H1 (cell line): ENCODE results near the gene IL19. TPM values are rescaled to one million over a fixed set of nuclear protein-coding genes. Genes with fewer than 3 reads are reported as not detected.

ENCODE experiments used
- CTCF ChIA-PET: fragments of 300-600 bp; sonication (Branson Sonifier 250); formaldehyde crosslinking; loops from one replicate; lab custom pipeline; 2021; ENCODE audit not compliant: partially characterized antibody; lab: Charles Lee
- POLR2A ChIA-PET: fragments of 300-600 bp; sonication (Branson Sonifier 250); formaldehyde crosslinking; loops from one replicate; lab custom pipeline; 2021; ENCODE audit warnings: inconsistent platforms; ENCODE audit not compliant: partially characterized antibody; lab: Charles Lee
- DNase-seq, 2 experiments: peaks; one replicate each; pipeline versions ENCODE4 v3.0.0 to v3.0.0-alpha.2; 2010 to 2022; ENCODE audit warnings: low spot score in 2 of 2, low read depth in 1 of 2, mixed read lengths in 1 of 2
- FAIRE-seq: peaks from 2 replicates; lab custom pipeline; 2011; peaks lifted over from hg19 to GRCh38; lab: Jason Lieb, UNC
- H2AFZ ChIP-seq: 2 replicates; pipeline ENCODE4 v1.8.1; 2012; ENCODE audit warnings: low read length, inconsistent platforms
- H2AK5ac ChIP-seq: 2 replicates; pipeline ENCODE4 v1.6.1; 2013; ENCODE audit warnings: low read depth, low read length
- H2BK120ac ChIP-seq: replicated peaks from 2 replicates; pipeline ENCODE3; 2013; ENCODE audit warnings: low read depth, low read length, inconsistent platforms
- H2BK12ac ChIP-seq: 2 replicates; pipeline ENCODE4 v1.6.1; 2013; ENCODE audit warnings: low read depth, low read length
- H2BK15ac ChIP-seq: 2 replicates; pipeline ENCODE4 v1.6.1; 2013; ENCODE audit warnings: low read length
- H2BK20ac ChIP-seq: 2 replicates; pipeline ENCODE4 v1.6.1; 2013; ENCODE audit warnings: low read length
- H2BK5ac ChIP-seq: 2 replicates; pipeline ENCODE4 v1.6.1; 2013; ENCODE audit warnings: low read depth, low read length
- H3K14ac ChIP-seq: 2 replicates; pipeline ENCODE4 v1.6.1; 2013; ENCODE audit warnings: inconsistent platforms; ENCODE audit not compliant: insufficient read length
- H3K18ac ChIP-seq: 2 replicates; pipeline ENCODE4 v1.6.1; 2013; ENCODE audit warnings: low read length; ENCODE audit errors: extremely low read depth
- H3K23ac ChIP-seq: 2 replicates; pipeline ENCODE4 v1.6.1; 2013; ENCODE audit warnings: inconsistent platforms; ENCODE audit not compliant: insufficient read length
- H3K23me2 ChIP-seq: 2 replicates; pipeline ENCODE4 v1.6.1; 2013; ENCODE audit warnings: low read depth, low read length
- H3K27ac ChIP-seq: 2 replicates; pipeline ENCODE4 v1.6.1; 2011; ENCODE audit warnings: low read depth, low read length, inconsistent platforms
- H3K27me3 ChIP-seq, 4 experiments: replicated peaks in 1 of 4; 1 replicate in 1 of 4; 2 replicates in 3 of 4; pipeline versions ENCODE4 v1.6.1 to v1.8.1; 2011 to 2013; ENCODE audit warnings: low read length in 3 of 4, mild to moderate bottlenecking in 3 of 4, inconsistent platforms in 2 of 4, mixed read lengths in 2 of 4, moderate library complexity in 1 of 4; ENCODE audit not compliant: control insufficient read depth in 3 of 4, insufficient read depth in 3 of 4; ENCODE audit errors: extremely low read depth in 1 of 4
- H3K36me3 ChIP-seq, 4 experiments: 2 replicates each; pipeline versions ENCODE4 v1.6.1 to v1.8.1; 2011 to 2013; ENCODE audit warnings: mild to moderate bottlenecking in 4 of 4, low read length in 3 of 4, moderate library complexity in 2 of 4, control low read depth in 1 of 4, inconsistent platforms in 1 of 4; ENCODE audit not compliant: insufficient read depth in 4 of 4, control insufficient read depth in 2 of 4
- H3K4ac ChIP-seq: replicated peaks from 2 replicates; pipeline ENCODE3; 2013; ENCODE audit warnings: low read length, low read depth, mixed read lengths, inconsistent platforms; ENCODE audit not compliant: insufficient read length
- H3K4me1 ChIP-seq, 4 experiments: replicated peaks in 1 of 4; 1 replicate in 1 of 4; 2 replicates in 3 of 4; pipeline versions ENCODE4 v1.6.1 to v1.8.1; 2011 to 2013; ENCODE audit warnings: low read length in 3 of 4, inconsistent platforms in 2 of 4, mixed read lengths in 1 of 4; ENCODE audit not compliant: insufficient read depth in 4 of 4, control insufficient read depth in 3 of 4
- H3K4me2 ChIP-seq, 2 experiments: 2 replicates each; pipeline versions ENCODE4 v1.6.1 to v1.8.1; 2011 to 2013; ENCODE audit warnings: low read depth in 2 of 2, low read length in 2 of 2, control low read depth in 1 of 2, inconsistent platforms in 1 of 2, mild to moderate bottlenecking in 1 of 2; ENCODE audit not compliant: insufficient read depth in 1 of 2
- H3K4me3 ChIP-seq, 4 experiments: fragments of 200-600, 300-600 bp in 1 of 4; sonication (generic), shearing (Covaris generic), sonication (Bioruptor Twin) in 1 of 4; 2 replicates each; pipeline versions ENCODE4 v1.5.1 to v1.8.1; 2011 to 2016; ENCODE audit warnings: low read length in 4 of 4, low read depth in 3 of 4, control low read depth in 2 of 4, inconsistent platforms in 2 of 4, mild to moderate bottlenecking in 2 of 4, mixed read lengths in 1 of 4, moderate library complexity in 1 of 4; ENCODE audit not compliant: insufficient read depth in 2 of 4; ENCODE audit errors: extremely low read depth in 1 of 4
- H3K56ac ChIP-seq: replicated peaks from 2 replicates; pipeline ENCODE3; 2013; ENCODE audit warnings: low read depth, mild to moderate bottlenecking, mixed read lengths, low read length, inconsistent platforms; ENCODE audit not compliant: insufficient read length
- H3K79me1 ChIP-seq: 2 replicates; pipeline ENCODE4 v1.6.1; 2013; ENCODE audit warnings: low read depth, low read length, control low read depth
- H3K79me2 ChIP-seq, 2 experiments: 2 replicates each; pipeline versions ENCODE4 v1.6.1 to v1.8.1; 2012 to 2013; ENCODE audit warnings: low read length in 2 of 2, mild to moderate bottlenecking in 2 of 2, inconsistent platforms in 1 of 2; ENCODE audit not compliant: insufficient read depth in 2 of 2, control insufficient read depth in 1 of 2
- H3K9ac ChIP-seq, 4 experiments: replicated peaks in 1 of 4; 1 replicate in 1 of 4; 2 replicates in 3 of 4; pipeline versions ENCODE4 v1.6.1 to v1.8.1; 2011 to 2013; ENCODE audit warnings: low read depth in 3 of 4, low read length in 3 of 4, control low read depth in 2 of 4, mild to moderate bottlenecking in 2 of 4, moderate library complexity in 2 of 4, inconsistent platforms in 1 of 4; ENCODE audit errors: extremely low read depth in 1 of 4
- H3K9me3 ChIP-seq, 2 experiments: 2 replicates each; pipeline versions ENCODE4 v1.6.1 to v1.8.1; 2012 to 2013; ENCODE audit warnings: mild to moderate bottlenecking in 2 of 2, moderate library complexity in 2 of 2, control low read depth in 1 of 2, inconsistent platforms in 1 of 2, low read depth in 1 of 2, low read length in 1 of 2, mixed read lengths in 1 of 2; ENCODE audit not compliant: insufficient read depth in 2 of 2
- H4K20me1 ChIP-seq, 2 experiments: replicated peaks in 1 of 2; 2 replicates each; pipeline versions ENCODE3 to v1.8.1; 2011 to 2013; ENCODE audit warnings: inconsistent platforms in 2 of 2, low read length in 2 of 2, mild to moderate bottlenecking in 1 of 2; ENCODE audit not compliant: insufficient read depth in 2 of 2, control insufficient read depth in 1 of 2
- H4K5ac ChIP-seq: 2 replicates; pipeline ENCODE4 v1.6.1; 2013; ENCODE audit warnings: low read length, low read depth, mixed read lengths, inconsistent platforms; ENCODE audit not compliant: insufficient read length
- H4K8ac ChIP-seq: 2 replicates; pipeline ENCODE4 v1.8.0; 2013; ENCODE audit warnings: mild to moderate bottlenecking, moderate library complexity, low read length, inconsistent platforms; ENCODE audit not compliant: insufficient read depth; ENCODE audit errors: extremely low read depth
- H4K91ac ChIP-seq: replicated peaks from 2 replicates; pipeline ENCODE3; 2013; ENCODE audit warnings: low read length, mixed read lengths, inconsistent platforms; ENCODE audit not compliant: insufficient read length
- ASH2L ChIP-seq: fragments of 200-600, 300-600 bp; sonication (generic); IDR thresholded peaks from one replicate; pipeline ENCODE4 v1.7.1; 2017; ENCODE audit warnings: low read length
- BACH1 ChIP-seq: IDR thresholded peaks from 2 replicates; pipeline ENCODE4 v1.6.1; 2012; ENCODE audit warnings: low read length, improper control_type of control experiment
- EGR1 ChIP-seq: IDR thresholded peaks from 2 replicates; pipeline ENCODE4 v1.6.1; 2011; ENCODE audit warnings: low read depth, low read length, borderline replicate concordance
- GABPA ChIP-seq: IDR thresholded peaks from 2 replicates; pipeline ENCODE4 v1.6.1; 2011; ENCODE audit warnings: mild to moderate bottlenecking, low read length, moderate library complexity, borderline replicate concordance; ENCODE audit not compliant: insufficient read depth
- GTF2F1 ChIP-seq: IDR thresholded peaks from 2 replicates; pipeline ENCODE4 v1.6.1; 2012; ENCODE audit warnings: low read depth, low read length, improper control_type of control experiment, borderline replicate concordance
- JUND ChIP-seq: IDR thresholded peaks from 2 replicates; pipeline ENCODE4 v1.6.1; 2011; ENCODE audit warnings: mild to moderate bottlenecking, improper control_type of control experiment, low read length
- KDM4A ChIP-seq: IDR thresholded peaks from one replicate; pipeline ENCODE4 v1.7.1; 2012; ENCODE audit warnings: low read depth, mild to moderate bottlenecking, moderate library complexity, low read length, inconsistent platforms; ENCODE audit not compliant: severe bottlenecking
- KDM5A ChIP-seq: fragments of 200-600 bp; IDR thresholded peaks from 2 replicates; pipeline ENCODE4 v1.7.1; 2012; ENCODE audit warnings: mild to moderate bottlenecking, low read length, inconsistent platforms, mixed read lengths
- NRF1 ChIP-seq: IDR thresholded peaks from 2 replicates; pipeline ENCODE4 v1.6.1; 2011; ENCODE audit warnings: mild to moderate bottlenecking, low read depth, low read length, improper control_type of control experiment
- RAD21 ChIP-seq, 2 experiments: IDR thresholded peaks in 1 of 2; conservative IDR thresholded peaks in 1 of 2; 2 replicates each; pipeline ENCODE4 v1.6.1; 2011; ENCODE audit warnings: low read depth in 2 of 2, low read length in 2 of 2, improper control_type of control experiment in 1 of 2, inconsistent platforms in 1 of 2, mild to moderate bottlenecking in 1 of 2, moderate library complexity in 1 of 2
- SAP30 ChIP-seq: fragments of 300-600 bp; sonication (generic); IDR thresholded peaks from 2 replicates; pipeline ENCODE4 v1.7.1; 2012; ENCODE audit warnings: low read length, moderate library complexity, mild to moderate bottlenecking, inconsistent platforms; ENCODE audit not compliant: insufficient read depth, insufficient replicate concordance
- SIN3A ChIP-seq, 2 experiments: IDR thresholded peaks in 1 of 2; conservative IDR thresholded peaks in 1 of 2; 2 replicates each; pipeline ENCODE4 v1.6.1; 2011 to 2012; ENCODE audit warnings: low read length in 2 of 2, improper control_type of control experiment in 1 of 2, low read depth in 1 of 2, mild to moderate bottlenecking in 1 of 2
- YY1 ChIP-seq: IDR thresholded peaks from 2 replicates; pipeline ENCODE4 v1.6.1; 2011; ENCODE audit warnings: low read depth, mild to moderate bottlenecking, low read length
- ZNF274 ChIP-seq: IDR thresholded peaks from 2 replicates; pipeline ENCODE4 v1.7.0; 2012; ENCODE audit warnings: low read length, borderline replicate concordance; ENCODE audit errors: extremely low read depth
- WGBS, 2 experiments: shearing (Covaris generic) in 1 of 2; methylation state at CpG; one replicate each; pipeline versions ENCODE4 v1.1.6 to v1.1.7; 2013 to 2015; ENCODE audit warnings: low lambda C conversion rate in 2 of 2, mixed read lengths in 2 of 2, inconsistent platforms in 1 of 2, low coverage in 1 of 2, missing lambda C conversion rate in 1 of 2; ENCODE audit not compliant: insufficient replicate concordance in 2 of 2, insufficient coverage in 1 of 2, insufficient read length in 1 of 2; ENCODE audit errors: extremely low coverage in 1 of 2, missing lambda C conversion rate in 1 of 2; 5-methylcytosine and 5-hydroxymethylcytosine counted together
- polyA plus RNA-seq, 7 experiments: library from polyadenylated mRNA; depleted of rRNA in 3 of 7; stranded (reverse) in 5 of 7; unstranded in 2 of 7; fragments of >200 nt in 5 of 7; fragments of 200-250 nt in 2 of 7; gene quantifications; 1 replicate in 5 of 7; 2 replicates in 1 of 7; 4 replicates in 1 of 7; pipeline versions ENCODE4 v1.2.1 to v1.2.3, GENCODE V29; 2011 to 2013; ENCODE audit warnings: missing spikeins in 2 of 7, mixed read lengths in 2 of 7
- total RNA-seq: library from RNA; stranded (reverse); fragmentation: NEBNext Ultra II Directional; extraction: Animal tissue kit (Norgen Biotek cat#: 25700); gene quantifications from 2 replicates; pipeline ENCODE4 v1.2.1, GENCODE V29; 2021

Gene IL19
- total and polyA plus RNA-seq, 2 of the 8 experiments (the other 6 are each of a cell fraction or from before 2014, with no cell fraction given): not detected

DNA sequence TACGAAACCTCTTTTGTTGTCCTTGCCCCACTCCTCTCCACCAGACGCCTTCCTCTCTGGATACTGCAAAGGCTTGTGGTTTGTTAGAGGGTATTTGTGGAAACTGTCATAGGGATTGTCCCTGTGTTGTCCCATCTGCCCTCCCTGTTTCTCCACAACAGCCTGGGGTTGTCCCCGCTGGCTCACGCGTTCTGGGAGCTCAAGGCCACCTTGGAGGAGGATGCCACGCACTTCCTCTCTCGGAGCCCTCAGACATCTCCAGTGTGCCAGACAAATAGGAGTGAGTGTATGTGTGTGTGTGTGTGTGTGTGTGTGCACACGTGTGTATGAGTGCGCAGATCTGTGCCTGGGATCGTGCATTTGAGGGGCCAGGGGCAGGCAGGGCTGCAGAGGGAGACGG lies 37.6 kb upstream of the IL19 start:
- H3K18ac ChIP-seq: no peak overlapping the region
- H2BK5ac ChIP-seq: no peak overlapping the region
- 89% methylated on average over 11 of the region's 11 CpGs; no CpG with 5 or more reads in 1 of the 2 experiments for WGBS, 2 experiments
- H2BK15ac ChIP-seq: no peak overlapping the region
- H3K23me2 ChIP-seq: no peaks in the 10 kb centered on the region
- H3K27me3 ChIP-seq: no peaks in the 10 kb centered on the region
- no peaks in the 10 kb centered on the region for H3K4me1 ChIP-seq
- H4K8ac ChIP-seq: no peak overlapping the region
- H3K27ac ChIP-seq: no peak overlapping the region
- H2BK120ac ChIP-seq: no peak overlapping the region
- no peak overlapping the region for H3K4me3 ChIP-seq
- H3K14ac ChIP-seq: no peak overlapping the region
- no peak overlapping the region for H4K5ac ChIP-seq
- H3K56ac ChIP-seq: no peak overlapping the region
- H3K23ac ChIP-seq: no peak overlapping the region
- no peaks in the 10 kb centered on the region for H3K79me2 ChIP-seq
- no peak overlapping the region for H3K4ac ChIP-seq
- DNase-seq: no peak
- H2BK20ac ChIP-seq: no peak overlapping the region
- POLR2A ChIA-PET: interaction anchor here (1.2 kb wide), 1 partner anchor 33 kb away, joined by 3 read pairs; no protein-coding TSS in a partner anchor
- no peaks in the 10 kb centered on the region; the same call in 1 of the 2 replicates for H3K79me1 ChIP-seq
- no peak for FAIRE-seq
- no peak overlapping the region for H2AFZ ChIP-seq
- CTCF ChIA-PET: interaction anchor here (0.9 to 8.0 kb wide), 16 partner anchors 8 to 249 kb away, joined by 3 to 81 read pairs (median 8); no protein-coding TSS in a partner anchor
- H4K91ac ChIP-seq: no peak overlapping the region
- H3K9ac ChIP-seq: no peak overlapping the region
- H3K4me2 ChIP-seq: no peak overlapping the region
- H4K20me1 ChIP-seq: peaks cover 2 to 5% of the 10 kb centered on the region in 2 experiments
- H3K36me3 ChIP-seq: peaks cover 3 to 20% (median 4%) of the 10 kb centered on the region in 4 experiments; a peak in 4 of 8 replicates
- no peak overlapping the region for H2AK5ac ChIP-seq
- no peak overlapping the region for H2BK12ac ChIP-seq
- no peaks in the 10 kb centered on the region for H3K9me3 ChIP-seq
- no peak for TF ChIP-seq JUND
- TF ChIP-seq SAP30: no peak
- no peak for TF ChIP-seq KDM4A
- TF ChIP-seq YY1: no peak
- no peak for TF ChIP-seq ZNF274
- TF ChIP-seq EGR1: no peak
- no peak for TF ChIP-seq NRF1
- TF ChIP-seq BACH1: no peak
- TF ChIP-seq GABPA: no peak
- TF ChIP-seq KDM5A: no peak
- no peak for TF ChIP-seq ASH2L
- no peak for TF ChIP-seq SIN3A (conservative IDR thresholded peaks at IDR 0.05 in 1 of 2, IDR thresholded peaks at IDR 0.05 in 1 of 2; ENCODE audit: low read depth in 1 of 2, low read length in 2 of 2)
- TF ChIP-seq RAD21 (IDR thresholded peaks at IDR 0.05 in 1 of 2, conservative IDR thresholded peaks at IDR 0.05 in 1 of 2; ENCODE audit: low read depth in 2 of 2, low read length in 2 of 2): no peak
- TF ChIP-seq GTF2F1: no peak
